Suprapubic skin (tissue), 4 donors: ENCODE measurements around the gene SLC15A3. TPM values are rescaled to one million over a fixed set of nuclear protein-coding genes. Genes with fewer than 3 reads are reported as not detected.

ENCODE experiments used
- DNase-seq, 2 donors: peaks; one replicate each; pipeline ENCODE4 v3.0.0-alpha.2; 2019; ENCODE audit warnings: low spot score in 2 of 2
- H3K27ac ChIP-seq: fragments of 200-600 bp; sonication (generic); one replicate; pipeline ENCODE4 v1.5.1; 2019
- H3K27me3 ChIP-seq: fragments of 200-600 bp; sonication (generic); one replicate; pipeline ENCODE4 v1.5.1; 2019
- H3K36me3 ChIP-seq: fragments of 200-600 bp; sonication (generic); one replicate; pipeline ENCODE4 v1.5.1; 2019
- H3K4me1 ChIP-seq: fragments of 200-600 bp; sonication (generic); one replicate; pipeline ENCODE4 v1.5.1; 2019
- H3K4me3 ChIP-seq: fragments of 200-600 bp; sonication (generic); one replicate; pipeline ENCODE4 v1.5.1; 2019; ENCODE audit warnings: mild to moderate bottlenecking
- H3K9me3 ChIP-seq: fragments of 200-600 bp; sonication (generic); one replicate; pipeline ENCODE4 v1.5.1; 2019
- CTCF ChIP-seq, 2 donors: fragments of 200-600 bp in 1 of 2; fragments of 450-650 bp in 1 of 2; sonication (generic) in 1 of 2; IDR thresholded peaks; one replicate each; pipeline ENCODE4 v1.5.1; 2016 to 2019; ENCODE audit warnings: antibody characterized with exemption in 2 of 2, mild to moderate bottlenecking in 1 of 2, moderate library complexity in 1 of 2
- EP300 ChIP-seq: sonication (generic); formaldehyde crosslinking; IDR thresholded peaks from one replicate; pipeline ENCODE4 v1.6.1; 2017; ENCODE audit warnings: antibody characterized with exemption
- POLR2A ChIP-seq, 2 donors: fragments of 450-650 bp; IDR thresholded peaks; one replicate each; pipeline ENCODE4 v1.6.1; 2017; ENCODE audit warnings: antibody characterized with exemption in 2 of 2, mild to moderate bottlenecking in 2 of 2, moderate library complexity in 2 of 2
- POLR2AphosphoS5 ChIP-seq, 3 donors: sonication (generic); formaldehyde crosslinking; IDR thresholded peaks; one replicate each; pipeline ENCODE4 v1.6.1; 2017; ENCODE audit warnings: antibody characterized with exemption in 3 of 3
- WGBS: methylation state at CpG from one replicate; pipeline ENCODE4 v1.1.5; 2018; 5-methylcytosine and 5-hydroxymethylcytosine counted together
- total RNA-seq, 4 donors: library from RNA; depleted of rRNA; stranded (reverse); fragments of >200 nt; gene quantifications; one replicate each; pipeline ENCODE4 v1.1.0, GENCODE V29; 2016

Gene SLC15A3
- total RNA-seq, 4 donors from 2014 or later: 1.7 to 10.5 (median 9.8) TPM

- Histone ChIP-seq H3K27ac (no peak overlapping the region), H3K27me3 (no peaks in the 10 kb centered on the region), H3K9me3 (no peaks in the 10 kb centered on the region), H3K4me3 (no peak overlapping the region), H3K4me1 (peaks cover 3% of the 10 kb centered on the region), H3K36me3 (peaks cover 69% of the 10 kb centered on the region)
- TF ChIP-seq CTCF (IDR thresholded peaks at IDR 0.05): no peak
- TF ChIP-seq POLR2AphosphoS5 (IDR thresholded peaks at IDR 0.05): no peak
- no peak for TF ChIP-seq POLR2A (IDR thresholded peaks at IDR 0.05)
- 46% methylated on average over 5 of the region's 5 CpGs for WGBS
- DNase-seq: no peak
Measured at GRCh38 chr11:60890696-60891095, 61.3 kb downstream of the SLC15A3 start.

GRCh38 chr11:60889869-60890311, 62.1 kb downstream of the SLC15A3 start:
- H3K27me3 ChIP-seq: no peaks in the 10 kb centered on the region
- H3K36me3 ChIP-seq: peaks cover 61% of the 10 kb centered on the region
- 61% methylated on average over 6 of the region's 6 CpGs for WGBS
- H3K4me3 ChIP-seq: no peak overlapping the region
- DNase-seq: no peak
- no peaks in the 10 kb centered on the region for H3K9me3 ChIP-seq
- TF ChIP-seq EP300 (no peak), POLR2A (IDR thresholded peaks at IDR 0.05) (no peak), CTCF (IDR thresholded peaks at IDR 0.05) (no peak), POLR2AphosphoS5 (IDR thresholded peaks at IDR 0.05) (no peak)
- no peak overlapping the region for H3K27ac ChIP-seq
- peaks cover 3% of the 10 kb centered on the region for H3K4me1 ChIP-seq

GRCh38 chr11:60887556-60887955, 64.4 kb downstream of the SLC15A3 start:
- Histone ChIP-seq H3K4me1 (peaks cover 3% of the 10 kb centered on the region), H3K27me3 (no peaks in the 10 kb centered on the region), H3K4me3 (no peak overlapping the region), H3K27ac (no peak overlapping the region), H3K36me3 (peaks cover 37% of the 10 kb centered on the region), H3K9me3 (no peaks in the 10 kb centered on the region)
- DNase-seq: no peak
- peak; percentile 8 to 46 for TF ChIP-seq CTCF (IDR thresholded peaks at IDR 0.05)
- no peak for TF ChIP-seq POLR2A (IDR thresholded peaks at IDR 0.05)
- no peak for TF ChIP-seq POLR2AphosphoS5 (IDR thresholded peaks at IDR 0.05)
- TF ChIP-seq EP300: no peak
- WGBS: 69% methylated on average over 5 of the region's 5 CpGs

Other genes starting within 250 kb of the SLC15A3 start
- not detected for gene MS4A18, start 227.5 kb downstream of the SLC15A3 start, total RNA-seq
- not detected for gene MS4A15, start 195.3 kb downstream of the SLC15A3 start, total RNA-seq
- gene MS4A10, start 166.8 kb downstream of the SLC15A3 start, total RNA-seq: not detected
- 10 to 100 TPM; 32.5 to 46.3 (median 40.3) TPM for gene CCDC86, start 110.1 kb downstream of the SLC15A3 start, total RNA-seq
- under 1 TPM in 3 of 4 donors, not detected in 1; 0.19 to 0.68 (median 0.34) TPM for gene PTGDR2, start 96.2 kb downstream of the SLC15A3 start, total RNA-seq
- gene ZP1, start 84.6 kb downstream of the SLC15A3 start, total RNA-seq: 1 to 10 TPM in 1 of 4 donors, under 1 TPM in 1, not detected in 2; 0.94 to 5.5 TPM
- gene PRPF19, start 45.6 kb downstream of the SLC15A3 start, total RNA-seq: 100 to 1,000 TPM; 101 to 153 (median 116) TPM
- 100 to 1,000 TPM in 3 of 4 donors, 10 to 100 TPM in 1; 67.4 to 128 (median 110) TPM for gene TMEM109, start 38.0 kb downstream of the SLC15A3 start, total RNA-seq
- gene TMEM132A, start 27.7 kb downstream of the SLC15A3 start, total RNA-seq: 1 to 10 TPM; 7.5 to 9.6 (median 8.0) TPM
- gene CD6, start 19.5 kb upstream of the SLC15A3 start, total RNA-seq: 1 to 10 TPM in 2 of 4 donors, under 1 TPM in 2; 0.15 to 1.7 (median 1.2) TPM
- gene CD5, start 150.3 kb upstream of the SLC15A3 start, total RNA-seq: 1 to 10 TPM in 2 of 4 donors, under 1 TPM in 1, not detected in 1; 0.96 to 1.6 (median 1.2) TPM
- gene VPS37C, start 209.2 kb upstream of the SLC15A3 start, total RNA-seq: 10 to 100 TPM; 26.4 to 36.3 (median 35.7) TPM